HG02759 (cell line): ENCODE measurements around the gene KCNQ5.

Experiments
- ATAC-seq: cut with Tn5 transposase; IDR thresholded peaks from one replicate; pipeline ENCODE4 v1.9.1; 2021; ENCODE audit warnings: mild to moderate bottlenecking, moderate library complexity; ENCODE audit not compliant: unreplicated experiment

KCNQ5 gene

DNA sequence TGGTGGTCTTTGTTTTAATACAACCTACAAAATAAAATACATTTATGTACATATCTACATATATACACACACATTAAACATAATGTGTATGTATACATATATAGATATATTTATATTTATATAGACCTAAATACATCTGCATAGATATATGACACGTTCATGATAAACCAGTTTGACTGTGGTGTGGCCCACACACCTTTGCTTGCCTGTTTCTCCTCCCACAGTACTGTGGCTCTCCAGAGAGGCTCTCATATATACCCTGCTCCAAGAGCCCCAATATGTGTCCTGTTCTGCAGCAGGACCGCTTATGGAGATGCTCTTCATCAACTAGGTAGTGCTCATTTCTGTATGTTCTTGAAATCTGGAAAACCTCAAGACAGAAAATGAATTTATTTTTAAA, 207.0 kb downstream of the KCNQ5 start:
- no peak for ATAC-seq

DNA sequence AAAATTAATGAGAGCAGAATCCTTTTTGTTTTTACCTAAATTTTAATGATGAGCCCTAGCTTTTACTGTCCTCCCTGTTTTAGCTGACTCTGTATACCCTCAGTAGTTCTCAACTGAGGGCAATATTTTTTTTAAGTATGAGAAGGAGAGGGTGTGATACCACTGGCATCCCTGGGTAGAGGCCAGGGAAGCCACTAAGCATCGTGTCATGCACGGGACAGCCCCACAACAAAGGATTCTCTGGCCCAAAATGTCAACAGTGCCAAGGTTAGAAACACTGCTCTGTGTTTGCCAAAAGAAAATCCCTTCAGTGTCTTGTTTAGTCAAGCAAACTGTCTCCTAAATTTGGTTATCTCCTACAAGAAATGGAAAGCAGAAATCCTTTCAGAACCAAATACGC, 210.4 kb downstream of the KCNQ5 start:
- no peak for ATAC-seq

DNA sequence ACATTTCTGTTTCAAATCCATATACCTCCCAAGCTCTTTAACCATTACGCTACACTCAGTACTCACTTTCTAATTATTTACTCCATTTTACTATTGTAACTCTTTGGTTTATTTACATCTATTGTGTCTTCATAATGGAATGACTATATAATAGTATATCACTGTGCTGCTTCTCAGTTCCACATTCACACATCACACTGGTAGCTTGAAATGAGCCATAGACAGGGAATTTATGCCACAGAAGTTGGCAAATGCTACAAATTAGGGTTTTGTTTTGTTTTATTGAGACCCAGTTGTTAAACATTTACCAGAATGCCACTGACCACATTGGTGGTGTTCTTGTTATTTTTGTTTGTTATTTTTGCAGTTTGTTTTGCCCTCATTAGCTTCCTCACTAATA, 213.9 kb downstream of the KCNQ5 start:
- peak; percentile 53 for ATAC-seq

- no peak for ATAC-seq
These were observed 215.1 kb downstream of the KCNQ5 start for GRCh38 chr6:72836971-72837370.

DNA sequence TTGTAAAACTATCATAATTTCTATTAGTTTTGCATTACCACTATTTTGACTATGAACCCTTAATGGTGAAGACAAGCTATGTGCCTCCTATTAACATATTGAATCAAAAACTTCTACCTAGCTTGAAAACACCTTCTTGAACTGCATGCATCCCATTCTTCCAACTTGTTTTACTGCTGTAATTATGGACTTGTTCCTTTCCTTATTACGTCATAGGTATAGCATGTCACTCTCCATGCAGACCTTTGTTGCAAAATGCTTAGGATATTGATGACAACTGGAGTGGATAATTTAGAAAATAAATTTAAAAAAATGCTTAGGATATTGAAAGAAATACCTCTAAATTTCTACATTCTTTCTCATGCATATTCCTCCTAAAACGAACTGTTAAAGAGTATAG, 219.3 kb downstream of the KCNQ5 start:
- no peak for ATAC-seq

DNA sequence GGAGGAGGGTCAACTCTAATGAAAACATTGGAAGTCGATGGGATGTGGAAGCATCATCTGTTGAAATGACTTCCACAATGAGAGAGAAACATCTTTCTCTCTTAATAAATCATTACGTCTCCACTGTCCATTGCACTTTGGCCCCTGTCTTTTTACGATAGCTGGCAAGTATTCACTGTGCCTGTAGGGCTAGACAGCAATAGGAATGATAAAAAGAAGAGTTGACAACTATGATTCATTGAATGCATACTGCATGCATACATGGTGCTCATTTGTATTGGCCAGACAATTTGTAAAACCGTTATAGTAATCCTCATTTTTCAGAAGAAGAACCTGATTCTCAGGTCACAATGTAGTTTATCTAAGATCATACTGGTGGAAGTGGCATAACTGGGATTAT, 220.3 kb downstream of the KCNQ5 start:
- no peak for ATAC-seq

GRCh38 chr6:72844614-72845013, 222.8 kb downstream of the KCNQ5 start:
- no peak for ATAC-seq

- no peak for ATAC-seq
These were observed 227.5 kb downstream of the KCNQ5 start for GRCh38 chr6:72849346-72849745.

- no peak for ATAC-seq
These were observed 228.2 kb downstream of the KCNQ5 start for GRCh38 chr6:72850040-72850439.

DNA sequence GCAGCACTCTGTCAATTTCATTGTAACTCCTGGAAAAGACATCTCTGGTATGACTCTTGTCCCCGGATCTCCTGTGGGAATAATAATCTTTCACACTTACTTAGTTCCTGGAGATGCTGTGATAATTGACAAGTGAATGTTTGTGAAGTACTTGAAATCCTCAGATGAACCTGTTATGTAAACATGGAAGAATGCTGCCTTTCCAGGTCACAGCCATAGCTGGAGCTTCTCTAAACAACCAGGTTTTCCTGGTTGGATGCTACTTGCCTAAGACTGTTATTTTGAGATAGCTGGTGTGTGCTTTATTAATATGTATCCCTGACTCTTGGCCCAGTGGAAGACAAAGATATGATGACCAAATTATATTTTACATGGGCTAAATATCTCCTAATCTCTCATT, 228.6 kb downstream of the KCNQ5 start:
- no peak for ATAC-seq

GRCh38 chr6:72855471-72855870, 233.6 kb downstream of the KCNQ5 start:
- no peak for ATAC-seq

DNA sequence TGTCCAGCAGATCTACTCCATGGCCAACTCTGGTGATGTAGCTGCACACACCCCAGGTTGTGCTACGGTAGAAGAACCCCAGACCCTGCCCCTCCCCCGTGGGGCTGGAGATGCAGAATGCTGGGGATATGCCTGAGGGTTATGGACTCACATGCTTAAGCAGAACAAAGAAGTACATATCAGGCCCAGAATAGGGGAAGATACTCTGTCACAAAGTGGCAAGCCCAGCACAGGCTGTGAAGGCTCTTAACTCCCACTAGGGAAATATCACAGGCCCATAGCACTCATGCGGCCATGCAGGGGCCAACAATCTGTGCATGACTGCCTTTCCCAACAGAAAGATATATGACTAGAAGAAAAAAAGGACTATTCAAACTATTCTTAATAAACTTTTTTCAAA, 234.9 kb downstream of the KCNQ5 start:
- no peak for ATAC-seq

GRCh38 chr6:72857791-72858585, 236.1 kb downstream of the KCNQ5 start:
- ATAC-seq: no peak

GRCh38 chr6:72861059-72861458, 239.2 kb downstream of the KCNQ5 start:
- ATAC-seq: no peak

- ATAC-seq: no peak
These were observed 240.1 kb downstream of the KCNQ5 start for GRCh38 chr6:72861935-72862432.

GRCh38 chr6:72863131-72863530, 241.3 kb downstream of the KCNQ5 start:
- ATAC-seq: no peak

- ATAC-seq: no peak
These were observed 242.4 kb downstream of the KCNQ5 start for GRCh38 chr6:72864236-72864635.

DNA sequence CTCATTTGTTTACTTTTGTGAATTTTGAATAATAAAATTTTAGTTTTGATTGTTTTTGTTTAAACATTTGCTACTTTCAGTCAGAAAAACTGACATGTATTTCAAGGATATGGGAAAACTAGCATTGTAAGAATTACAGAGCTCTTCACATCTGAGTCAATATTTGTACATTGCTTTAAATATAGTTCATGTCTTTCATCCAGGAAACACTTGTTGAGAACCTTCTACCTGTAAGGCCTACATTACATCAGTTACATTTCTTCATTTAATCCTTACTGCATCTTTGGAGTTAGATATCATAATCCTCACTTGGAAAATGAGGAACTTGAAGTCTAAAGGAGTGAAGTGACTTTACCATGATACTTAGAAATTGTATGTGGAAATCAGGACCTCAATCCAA, 242.9 kb downstream of the KCNQ5 start:
- ATAC-seq: no peak

DNA sequence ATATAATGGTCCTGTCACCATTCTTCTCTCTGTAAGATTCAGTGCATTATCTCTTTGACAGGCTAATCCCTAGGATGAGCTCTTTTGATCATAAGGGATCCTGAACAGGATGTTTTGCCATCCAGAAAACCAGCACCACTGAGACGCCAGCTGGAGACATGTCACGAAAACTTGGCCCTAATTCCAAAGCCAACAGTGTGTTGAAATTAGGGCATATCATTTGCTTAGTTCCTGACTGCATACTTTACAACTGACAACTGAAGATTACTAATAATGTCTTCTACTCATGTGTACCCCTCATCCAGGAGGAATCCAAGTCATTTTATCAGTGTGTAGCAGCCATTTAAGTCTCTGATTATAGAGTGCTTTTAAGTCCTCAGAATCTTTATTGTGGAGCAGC, 243.6 kb downstream of the KCNQ5 start:
- no peak for ATAC-seq

GRCh38 chr6:72869621-72870020, 247.8 kb downstream of the KCNQ5 start:
- no peak for ATAC-seq

- ATAC-seq: no peak
These were observed 251.6 kb downstream of the KCNQ5 start for GRCh38 chr6:72873433-72873832.

- ATAC-seq: no peak
These were observed 254.4 kb downstream of the KCNQ5 start for GRCh38 chr6:72876256-72876655.

GRCh38 chr6:72886170-72886569, 264.3 kb downstream of the KCNQ5 start:
- no peak for ATAC-seq
